Stimulated activated naive CD8-positive, alpha-beta T cell treated with anti-CD3 and anti-CD28 coated beads, Interleukin-15, amount 100 ng/mL, for 72 hours (primary cell): ENCODE measurements around the gene TRAF1.

Experiments
- ATAC-seq: fragments of 150-1000 bp; cut with Tn5 transposase; 2 replicates; pipeline ENCODE4 v1.10.0; 2021; ENCODE audit warnings: mild to moderate bottlenecking, moderate library complexity
- DNase-seq, 2 donors: peaks; one replicate each; pipeline ENCODE4 v3.0.0; 2021 to 2022
- H3K27ac Mint-ChIP-seq, 2 donors: one replicate each; pipeline ENCODE4 v1.8.0; 2022; ENCODE audit warnings: mild to moderate bottlenecking in 2 of 2, mixed read lengths in 2 of 2, moderate library complexity in 2 of 2
- H3K27me3 Mint-ChIP-seq: one replicate; pipeline ENCODE4 v1.8.0; 2022; ENCODE audit warnings: mixed read lengths
- H3K4me1 Mint-ChIP-seq: one replicate; pipeline ENCODE4 v1.8.0; 2022; ENCODE audit warnings: mild to moderate bottlenecking, mixed read lengths
- H3K4me3 Mint-ChIP-seq, 2 donors: one replicate each; pipeline ENCODE4 v1.8.0; 2022; ENCODE audit warnings: mild to moderate bottlenecking in 2 of 2, mixed read lengths in 2 of 2, moderate library complexity in 1 of 2
- H3K9me3 Mint-ChIP-seq, 2 donors: one replicate each; pipeline ENCODE4 v1.8.0; 2022; ENCODE audit warnings: mixed read lengths in 2 of 2

TRAF1 gene

GRCh38 chr9:120876842-120877240, 49.8 kb downstream of the TRAF1 start, which contains the start of gene PHF19:
PHF19 (minus strand) TSS chr9:120877188; CDS start chr9:120874741, 2,447 bp downstream.
- DNase-seq (peak in 1 of 2 donors; percentile 79), ATAC-seq (peak; percentile 57)
- Mint-ChIP-seq H3K4me1 (peaks cover 87% of the 10 kb centered on the region), H3K4me3 (peak within 1 kb of the TSS; percentile 94 to 96), H3K27me3 (no peaks in the 10 kb centered on the region), H3K27ac (peak within 1 kb of the TSS; percentile 95 to 98), H3K9me3 (no peaks in the 10 kb centered on the region)

GRCh38 chr9:120875954-120876841, 50.4 kb downstream of the TRAF1 start:
- ATAC-seq (peak; percentile 74), DNase-seq (peak; percentile 89 to 96)
- Mint-ChIP-seq H3K27me3 (no peaks in the 10 kb centered on the region), H3K4me1 (peaks cover 85% of the 10 kb centered on the region), H3K27ac (peak overlapping the region; percentile 91 to 97), H3K4me3 (peak overlapping the region; percentile 85 to 88), H3K9me3 (no peaks in the 10 kb centered on the region)

GRCh38 chr9:120875643-120875953, 51.0 kb downstream of the TRAF1 start:
- Mint-ChIP-seq H3K27me3 (no peaks in the 10 kb centered on the region), H3K9me3 (no peaks in the 10 kb centered on the region), H3K4me1 (peaks cover 84% of the 10 kb centered on the region), H3K4me3 (peak overlapping the region; percentile 84 to 88), H3K27ac (peak overlapping the region; percentile 91 to 96)
- no peak for DNase-seq
- no peak for ATAC-seq

GRCh38 chr9:120875195-120875565, 51.4 kb downstream of the TRAF1 start:
- no peak for ATAC-seq
- DNase-seq, result no peak
- Mint-ChIP-seq H3K4me3 (peak overlapping the region; percentile 84 to 88), H3K27ac (peak overlapping the region; percentile 91 to 96), H3K4me1 (peaks cover 84% of the 10 kb centered on the region), H3K9me3 (no peaks in the 10 kb centered on the region), H3K27me3 (no peaks in the 10 kb centered on the region)

GRCh38 chr9:120874226-120875194, 52.1 kb downstream of the TRAF1 start:
- no peaks in the 10 kb centered on the region for H3K27me3 Mint-ChIP-seq
- peak overlapping the region; percentile 16 to 91 for H3K27ac Mint-ChIP-seq
- H3K4me1 Mint-ChIP-seq, result peaks cover 84% of the 10 kb centered on the region
- no peak for ATAC-seq
- DNase-seq, result no peak
- H3K4me3 Mint-ChIP-seq, result peak overlapping the region; percentile 84 to 88
- H3K9me3 Mint-ChIP-seq, result no peaks in the 10 kb centered on the region

GRCh38 chr9:120873512-120873911, 53.1 kb downstream of the TRAF1 start:
- ATAC-seq (no peak), DNase-seq (no peak)
- Mint-ChIP-seq H3K4me3 (peak overlapping the region; percentile 84 to 88), H3K27me3 (no peaks in the 10 kb centered on the region), H3K9me3 (no peaks in the 10 kb centered on the region), H3K4me1 (peaks cover 84% of the 10 kb centered on the region), H3K27ac (no peak overlapping the region)

GRCh38 chr9:120872791-120873502, 53.6 kb downstream of the TRAF1 start:
- Mint-ChIP-seq H3K27me3 (no peaks in the 10 kb centered on the region), H3K4me3 (no peak overlapping the region), H3K4me1 (peaks cover 84% of the 10 kb centered on the region), H3K9me3 (no peaks in the 10 kb centered on the region), H3K27ac (no peak overlapping the region)
- no peak for DNase-seq
- no peak for ATAC-seq

- Mint-ChIP-seq H3K4me1 (peaks cover 82% of the 10 kb centered on the region), H3K4me3 (peak overlapping the region; percentile 19 to 26), H3K9me3 (no peaks in the 10 kb centered on the region), H3K27ac (peak overlapping the region in 1 of 2 donors; percentile 88), H3K27me3 (no peaks in the 10 kb centered on the region)
- no peak for DNase-seq
- no peak for ATAC-seq
Observed at GRCh38 chr9:120870206-120870605, 56.4 kb downstream of the TRAF1 start.

GRCh38 chr9:120869726-120870125, 56.9 kb downstream of the TRAF1 start:
- Mint-ChIP-seq H3K4me1 (peaks cover 77% of the 10 kb centered on the region), H3K27me3 (no peaks in the 10 kb centered on the region), H3K4me3 (peak overlapping the region; percentile 53 to 87), H3K27ac (peak overlapping the region; percentile 67 to 81), H3K9me3 (no peaks in the 10 kb centered on the region)
- ATAC-seq (no peak), DNase-seq (no peak)

GRCh38 chr9:120869360-120869687, 57.3 kb downstream of the TRAF1 start:
- peaks cover 73% of the 10 kb centered on the region for H3K4me1 Mint-ChIP-seq
- no peaks in the 10 kb centered on the region for H3K27me3 Mint-ChIP-seq

GRCh38 chr9:120868676-120869359, 57.8 kb downstream of the TRAF1 start:
- Mint-ChIP-seq H3K27ac (peak overlapping the region; percentile 94 to 96), H3K27me3 (no peaks in the 10 kb centered on the region), H3K4me1 (peaks cover 73% of the 10 kb centered on the region), H3K9me3 (no peaks in the 10 kb centered on the region), H3K4me3 (peak overlapping the region; percentile 87 to 88)
- ATAC-seq (peak; percentile 89), DNase-seq (peak; percentile 94)

More at GRCh38 chr9:120869360-120869687, 57.3 kb downstream of the TRAF1 start:
- ATAC-seq (no peak), DNase-seq (no peak)
- peak overlapping the region; percentile 94 to 96 for H3K27ac Mint-ChIP-seq
- H3K4me3 Mint-ChIP-seq, result peak overlapping the region; percentile 87 to 88
- H3K9me3 Mint-ChIP-seq, result no peaks in the 10 kb centered on the region

GRCh38 chr9:120868339-120868675, 58.3 kb downstream of the TRAF1 start:
- H3K9me3 Mint-ChIP-seq, result no peaks in the 10 kb centered on the region
- peaks cover 72% of the 10 kb centered on the region for H3K4me1 Mint-ChIP-seq
- H3K27me3 Mint-ChIP-seq, result no peaks in the 10 kb centered on the region
- DNase-seq (no peak), ATAC-seq (peak; percentile 10)
- H3K4me3 Mint-ChIP-seq, result peak overlapping the region; percentile 72 to 74
- peak overlapping the region in 1 of 2 donors; percentile 69 for H3K27ac Mint-ChIP-seq

- ATAC-seq (no peak), DNase-seq (no peak)
- H3K4me1 Mint-ChIP-seq, result peaks cover 72% of the 10 kb centered on the region
Observed at GRCh38 chr9:120867676-120868338, 58.8 kb downstream of the TRAF1 start.

GRCh38 chr9:120866651-120867050, 59.9 kb downstream of the TRAF1 start:
- no peaks in the 10 kb centered on the region for H3K9me3 Mint-ChIP-seq
- H3K27me3 Mint-ChIP-seq, result no peaks in the 10 kb centered on the region
- H3K27ac Mint-ChIP-seq, result no peak overlapping the region
- DNase-seq (no peak), ATAC-seq (no peak)
- peaks cover 65% of the 10 kb centered on the region for H3K4me1 Mint-ChIP-seq
- no peak overlapping the region for H3K4me3 Mint-ChIP-seq

More at GRCh38 chr9:120867676-120868338, 58.8 kb downstream of the TRAF1 start:
- Mint-ChIP-seq H3K4me3 (peak overlapping the region; percentile 72 to 74), H3K9me3 (no peaks in the 10 kb centered on the region), H3K27ac (peak overlapping the region in 1 of 2 donors; percentile 69), H3K27me3 (no peaks in the 10 kb centered on the region)
